Kidney (tissue), 14 donors: ENCODE data around the gene LCN15. TPM values are rescaled to one million over a fixed set of nuclear protein-coding genes. Genes with fewer than 3 reads are reported as not detected.

Experiments
- DNase-seq, 5 donors: peaks; one replicate each; pipeline ENCODE4 v3.0.0-alpha.2; 2013 to 2020
- FAIRE-seq: peaks from 2 replicates; lab custom pipeline; 2012; peaks lifted over from hg19 to GRCh38; lab: Jason Lieb, UNC
- H3K27ac ChIP-seq, 2 donors: one replicate each; pipeline ENCODE4 v1.7.0; 2013; ENCODE audit warnings: low read depth in 2 of 2, low read length in 2 of 2, inconsistent platforms in 1 of 2
- H3K27me3 ChIP-seq: one replicate; pipeline ENCODE4 v1.7.1; 2013; ENCODE audit warnings: low read length, inconsistent platforms; ENCODE audit not compliant: control insufficient read depth, insufficient read depth
- H3K36me3 ChIP-seq, 3 donors: one replicate each; pipeline versions ENCODE4 v1.7.0 to v1.7.1; 2013; ENCODE audit warnings: low read length in 3 of 3, control low read depth in 1 of 3, inconsistent platforms in 1 of 3; ENCODE audit not compliant: insufficient read depth in 3 of 3, control insufficient read depth in 2 of 3
- H3K4me1 ChIP-seq, 3 donors: one replicate each; pipeline versions ENCODE4 v1.7.0 to v1.7.1; 2013; ENCODE audit warnings: low read length in 3 of 3, inconsistent platforms in 1 of 3, low read depth in 1 of 3; ENCODE audit not compliant: control insufficient read depth in 2 of 3, insufficient read depth in 2 of 3
- H3K4me3 ChIP-seq, 3 donors: one replicate each; pipeline versions ENCODE4 v1.7.0 to v1.8.1; 2013; ENCODE audit warnings: low read length in 3 of 3, control low read depth in 1 of 3, inconsistent platforms in 1 of 3
- H3K9ac ChIP-seq, 3 donors: one replicate each; pipeline versions ENCODE4 v1.7.0 to v1.7.1; 2013; ENCODE audit warnings: low read length in 3 of 3, control low read depth in 1 of 3, inconsistent platforms in 1 of 3
- H3K9me3 ChIP-seq, 3 donors: one replicate each; pipeline versions ENCODE4 v1.7.0 to v1.7.1; 2013; ENCODE audit warnings: low read length in 3 of 3, control low read depth in 1 of 3, inconsistent platforms in 1 of 3; ENCODE audit not compliant: control insufficient read depth in 2 of 3, insufficient read depth in 1 of 3
- CTCF ChIP-seq: IDR thresholded peaks from 3 replicates; pipeline ENCODE4 v1.5.1; 2012; ENCODE audit warnings: mild to moderate bottlenecking, moderate library complexity, borderline replicate concordance; ENCODE audit not compliant: insufficient read depth; ENCODE audit errors: extremely low read depth
- intact Hi-C: fragments of 100-400 bp; cut with DNase I; formaldehyde crosslinking; loops from one replicate; pipeline ENCODE4 v1.11.1; 2022
- polyA plus RNA-seq: library from polyadenylated mRNA; stranded (reverse); fragments of 350-450 nt; fragmentation: Illumina TruSeq; extraction: RNeasy Lipid Tissue Mini Kit (QIAGEN cat#74804); gene quantifications from one replicate; pipeline ENCODE4 v1.2.3, GENCODE V29; 2014; ENCODE audit warnings: low read depth, low replicate concordance; ENCODE audit not compliant: insufficient read depth
- total RNA-seq: library from RNA; stranded (reverse); fragmentation: NEBNext Ultra II Directional; extraction: Animal tissue kit (Norgen Biotek cat#: 25700); gene quantifications from one replicate; pipeline ENCODE4 v1.2.1, GENCODE V29; 2021
- donor health status: control.
- donor health status: control.
- donor health status: control.
- donor health status: control.
- donor health status: control.
- donor health status: DM: yes; HTN: yes; CAD: no.
- donor health status: Normal renal cell carcinoma (clear cell type).

The LCN15 gene
- total and polyA plus RNA-seq, 2 donors from 2014 or later: not detected

GRCh38 chr9:136763649-136764035 lies 676 bp downstream of the LCN15 start:
- no peaks in the 10 kb centered on the region for H3K27me3 ChIP-seq
- no peak for TF ChIP-seq CTCF
- no peaks in the 10 kb centered on the region for H3K4me1 ChIP-seq
- H3K9ac ChIP-seq: no peak overlapping the region
- H3K9me3 ChIP-seq: no peaks in the 10 kb centered on the region
- DNase-seq: peak in 2 of 5 donors; percentile 65 to 73
- H3K36me3 ChIP-seq: no peaks in the 10 kb centered on the region
- H3K4me3 ChIP-seq: no peak overlapping the region
- intact Hi-C loops: no loop called here
- no peak overlapping the region for H3K27ac ChIP-seq
- no peak for FAIRE-seq

GRCh38 chr9:136762915-136763648 lies 1.2 kb downstream of the LCN15 start:
- no peaks in the 10 kb centered on the region for H3K9me3 ChIP-seq
- no peaks in the 10 kb centered on the region for H3K27me3 ChIP-seq
- H3K36me3 ChIP-seq: no peaks in the 10 kb centered on the region
- intact Hi-C loops: no loop called here
- H3K4me3 ChIP-seq: no peak overlapping the region
- DNase-seq (peak; percentile 64 to 91 (median 77)), FAIRE-seq (no peak)
- no peak overlapping the region for H3K27ac ChIP-seq
- H3K9ac ChIP-seq: no peak overlapping the region
- no peak for TF ChIP-seq CTCF
- no peaks in the 10 kb centered on the region for H3K4me1 ChIP-seq

- H3K36me3 ChIP-seq: no peaks in the 10 kb centered on the region
- no peaks in the 10 kb centered on the region for H3K9me3 ChIP-seq
- H3K4me3 ChIP-seq: no peak overlapping the region
- intact Hi-C loops: no loop called here
- no peak overlapping the region for H3K9ac ChIP-seq
- FAIRE-seq: no peak
- no peak for TF ChIP-seq CTCF
- no peak overlapping the region for H3K27ac ChIP-seq
- no peaks in the 10 kb centered on the region for H3K27me3 ChIP-seq
- no peaks in the 10 kb centered on the region for H3K4me1 ChIP-seq
- DNase-seq: peak in 1 of 5 donors; percentile 63
Measured at GRCh38 chr9:136762221-136762691, 2.1 kb downstream of the LCN15 start.

- no peak overlapping the region for H3K4me3 ChIP-seq
- H3K27me3 ChIP-seq: no peaks in the 10 kb centered on the region
- H3K27ac ChIP-seq: no peak overlapping the region
- intact Hi-C loops: no loop called here
- H3K36me3 ChIP-seq: no peaks in the 10 kb centered on the region
- H3K9ac ChIP-seq: no peak overlapping the region
- TF ChIP-seq CTCF: no peak
- H3K9me3 ChIP-seq: no peaks in the 10 kb centered on the region
- DNase-seq (peak in 2 of 5 donors; percentile 60 to 66), FAIRE-seq (no peak)
- H3K4me1 ChIP-seq: no peaks in the 10 kb centered on the region
Measured at GRCh38 chr9:136761545-136761981, 2.8 kb downstream of the LCN15 start.
